ENCODE data around the gene PTPN23.

DNA sequence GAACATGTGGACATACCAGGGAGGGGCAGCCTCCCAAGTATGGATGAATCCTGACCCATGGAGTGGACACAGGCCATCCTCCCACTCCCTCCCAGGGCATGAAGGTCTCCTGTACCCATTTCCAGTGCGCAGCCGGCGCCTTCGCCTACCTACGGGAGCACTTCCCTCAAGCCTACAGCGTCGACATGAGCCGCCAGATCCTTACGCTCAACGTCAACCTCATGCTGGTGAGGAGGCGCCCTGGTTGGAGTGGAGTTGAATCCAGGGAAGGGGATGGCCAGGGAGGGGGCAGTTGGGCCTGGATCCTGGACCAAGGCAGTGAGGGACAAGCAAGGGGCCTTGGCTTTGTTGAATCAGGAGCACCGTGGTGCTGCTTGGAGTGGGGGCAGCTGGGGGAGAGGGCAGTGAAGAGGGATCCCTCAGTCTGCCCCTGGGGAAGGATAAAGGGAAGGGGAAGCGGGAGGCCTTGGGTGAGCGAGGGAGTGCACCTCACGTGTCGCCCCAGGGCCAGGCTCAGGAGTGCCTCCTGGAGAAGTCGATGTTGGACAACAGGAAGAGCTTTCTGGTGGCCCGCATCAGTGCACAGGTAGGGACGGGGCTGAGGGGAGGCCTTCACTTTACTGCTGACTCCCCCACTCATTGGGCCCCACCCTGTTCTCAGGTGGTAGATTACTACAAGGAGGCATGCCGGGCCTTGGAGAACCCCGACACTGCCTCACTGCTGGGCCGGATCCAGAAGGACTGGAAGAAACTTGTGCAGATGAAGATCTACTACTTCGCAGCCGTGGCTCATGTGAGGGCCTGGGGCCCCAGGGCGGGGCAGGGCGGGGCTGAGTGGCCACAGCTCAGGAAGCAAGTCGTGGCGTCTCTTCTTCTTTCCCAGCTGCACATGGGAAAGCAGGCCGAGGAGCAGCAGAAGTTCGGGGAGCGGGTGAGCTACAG lies 25.3 kb downstream of the PTPN23 start:
- TF ChIP-seq, protein P1, sequence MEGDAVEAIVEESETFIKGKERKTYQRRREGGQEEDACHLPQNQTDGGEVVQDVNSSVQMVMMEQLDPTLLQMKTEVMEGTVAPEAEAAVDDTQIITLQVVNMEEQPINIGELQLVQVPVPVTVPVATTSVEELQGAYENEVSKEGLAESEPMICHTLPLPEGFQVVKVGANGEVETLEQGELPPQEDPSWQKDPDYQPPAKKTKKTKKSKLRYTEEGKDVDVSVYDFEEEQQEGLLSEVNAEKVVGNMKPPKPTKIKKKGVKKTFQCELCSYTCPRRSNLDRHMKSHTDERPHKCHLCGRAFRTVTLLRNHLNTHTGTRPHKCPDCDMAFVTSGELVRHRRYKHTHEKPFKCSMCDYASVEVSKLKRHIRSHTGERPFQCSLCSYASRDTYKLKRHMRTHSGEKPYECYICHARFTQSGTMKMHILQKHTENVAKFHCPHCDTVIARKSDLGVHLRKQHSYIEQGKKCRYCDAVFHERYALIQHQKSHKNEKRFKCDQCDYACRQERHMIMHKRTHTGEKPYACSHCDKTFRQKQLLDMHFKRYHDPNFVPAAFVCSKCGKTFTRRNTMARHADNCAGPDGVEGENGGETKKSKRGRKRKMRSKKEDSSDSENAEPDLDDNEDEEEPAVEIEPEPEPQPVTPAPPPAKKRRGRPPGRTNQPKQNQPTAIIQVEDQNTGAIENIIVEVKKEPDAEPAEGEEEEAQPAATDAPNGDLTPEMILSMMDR (IDR thresholded peaks at IDR 0.05) = no peak
- TF ChIP-seq POLR2A (IDR thresholded peaks at IDR 0.05) (no peak), POLR2AphosphoS5 (IDR thresholded peaks at IDR 0.05) (no peak)

Data from breast epithelium (tissue), 3 donors.